ENCODE results near the gene SEMA6D.

DNA sequence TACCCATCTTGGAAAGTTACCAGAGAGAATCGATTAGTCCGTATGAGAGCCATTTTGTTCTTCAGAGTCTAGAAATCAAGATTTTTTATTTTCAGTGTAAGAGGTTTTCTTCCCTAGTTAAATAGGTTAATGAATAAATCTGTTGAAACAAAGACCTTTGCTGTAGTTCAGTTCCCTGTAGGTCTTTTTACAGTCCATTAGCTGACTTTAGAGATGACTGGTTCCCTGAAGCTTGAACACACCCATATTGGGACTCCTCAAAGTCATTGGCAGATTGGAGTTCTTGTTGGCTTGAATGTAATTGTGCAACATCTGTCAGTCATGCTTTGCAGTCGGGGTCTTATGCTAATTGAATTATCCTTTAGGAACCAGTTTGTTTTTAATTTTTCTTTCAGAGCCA lies 45.3 kb downstream of the SEMA6D start:
- TF ChIP-seq CTCF (IDR thresholded peaks at IDR 0.05) (no peak), RAD21 (IDR thresholded peaks at IDR 0.05; ENCODE audit: low read length) (no peak), POLR2AphosphoS5 (IDR thresholded peaks at IDR 0.05; ENCODE audit: low read depth, low read length) (no peak), EP300 (IDR thresholded peaks at IDR 0.05; ENCODE audit: borderline replicate concordance in 1 of 2, low read depth in 1 of 2, low read length in 1 of 2) (no peak), REST (IDR thresholded peaks at IDR 0.05; ENCODE audit: low read depth, low read length) (no peak), FOXM1 (IDR thresholded peaks at IDR 0.05; ENCODE audit: low read depth) (no peak), SIN3A (IDR thresholded peaks at IDR 0.05; ENCODE audit: borderline replicate concordance, low read depth, low read length) (no peak), GATA2 (CRISPR knock-in tag; IDR thresholded peaks at IDR 0.05) (no peak), SMC3 (IDR thresholded peaks at IDR 0.05; ENCODE audit: low read depth, low read length) (no peak), NFIC (IDR thresholded peaks at IDR 0.05; ENCODE audit: borderline replicate concordance) (no peak), USF2 (IDR thresholded peaks at IDR 0.05; ENCODE audit: borderline replicate concordance, low read depth, low read length) (no peak)
- TF ChIP-seq, protein P1, sequence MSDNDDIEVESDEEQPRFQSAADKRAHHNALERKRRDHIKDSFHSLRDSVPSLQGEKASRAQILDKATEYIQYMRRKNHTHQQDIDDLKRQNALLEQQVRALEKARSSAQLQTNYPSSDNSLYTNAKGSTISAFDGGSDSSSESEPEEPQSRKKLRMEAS (IDR thresholded peaks at IDR 0.05; ENCODE audit: low read depth) = no peak
- TF ChIP-seq, protein P2, sequence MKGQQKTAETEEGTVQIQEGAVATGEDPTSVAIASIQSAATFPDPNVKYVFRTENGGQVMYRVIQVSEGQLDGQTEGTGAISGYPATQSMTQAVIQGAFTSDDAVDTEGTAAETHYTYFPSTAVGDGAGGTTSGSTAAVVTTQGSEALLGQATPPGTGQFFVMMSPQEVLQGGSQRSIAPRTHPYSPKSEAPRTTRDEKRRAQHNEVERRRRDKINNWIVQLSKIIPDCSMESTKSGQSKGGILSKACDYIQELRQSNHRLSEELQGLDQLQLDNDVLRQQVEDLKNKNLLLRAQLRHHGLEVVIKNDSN (IDR thresholded peaks at IDR 0.05; ENCODE audit: borderline replicate concordance, low read depth) = no peak
- TF ChIP-seq, protein P3, sequence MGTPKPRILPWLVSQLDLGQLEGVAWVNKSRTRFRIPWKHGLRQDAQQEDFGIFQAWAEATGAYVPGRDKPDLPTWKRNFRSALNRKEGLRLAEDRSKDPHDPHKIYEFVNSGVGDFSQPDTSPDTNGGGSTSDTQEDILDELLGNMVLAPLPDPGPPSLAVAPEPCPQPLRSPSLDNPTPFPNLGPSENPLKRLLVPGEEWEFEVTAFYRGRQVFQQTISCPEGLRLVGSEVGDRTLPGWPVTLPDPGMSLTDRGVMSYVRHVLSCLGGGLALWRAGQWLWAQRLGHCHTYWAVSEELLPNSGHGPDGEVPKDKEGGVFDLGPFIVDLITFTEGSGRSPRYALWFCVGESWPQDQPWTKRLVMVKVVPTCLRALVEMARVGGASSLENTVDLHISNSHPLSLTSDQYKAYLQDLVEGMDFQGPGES (IDR thresholded peaks at IDR 0.05; ENCODE audit: low read depth, low read length) = no peak

Measured in SK-N-SH (cell line).